HCEC 1CT (cell line): ENCODE measurements around the gene RBM20.
"Not testable (repeated sequence)": the region's sequence is repeated elsewhere in the genome, so short reads cannot be mapped to it uniquely, and the experiment has no call there.

Source experiments
- DNase-seq: peaks from one replicate; pipeline ENCODE4 v3.0.0-alpha.2; 2017

Gene RBM20

GRCh38 chr10:110649347-110650264 is 5.5 kb downstream of the RBM20 start:
- DNase-seq, result no peak

- DNase-seq, result no peak
Measured at GRCh38 chr10:110650265-110650668, 6.1 kb downstream of the RBM20 start.

- DNase-seq, result peak; percentile 39
Measured at GRCh38 chr10:110651044-110651958, 7.2 kb downstream of the RBM20 start.

- no peak for DNase-seq
Measured at GRCh38 chr10:110652475-110653118, 8.5 kb downstream of the RBM20 start.

GRCh38 chr10:110655320-110655719 is 11.2 kb downstream of the RBM20 start:
- DNase-seq, result no peak

GRCh38 chr10:110656612-110657011 is 12.5 kb downstream of the RBM20 start:
- no peak for DNase-seq

- no peak for DNase-seq
Measured at GRCh38 chr10:110657973-110658691, 14.0 kb downstream of the RBM20 start.

- no peak for DNase-seq
Measured at GRCh38 chr10:110659558-110659957, 15.4 kb downstream of the RBM20 start.

- not testable (repeated sequence) for DNase-seq
Measured at GRCh38 chr10:110660289-110660688, 16.2 kb downstream of the RBM20 start.

- no peak for DNase-seq
Measured at GRCh38 chr10:110661292-110661691, 17.2 kb downstream of the RBM20 start.

GRCh38 chr10:110664483-110665420 is 20.6 kb downstream of the RBM20 start:
- peak; percentile 93 for DNase-seq

GRCh38 chr10:110666259-110666658 is 22.1 kb downstream of the RBM20 start:
- not testable (repeated sequence) for DNase-seq

- DNase-seq, result no peak
Measured at GRCh38 chr10:110666673-110667072, 22.5 kb downstream of the RBM20 start.

- DNase-seq, result no peak
Measured at GRCh38 chr10:110667620-110668343, 23.6 kb downstream of the RBM20 start.

- no peak for DNase-seq
Measured at GRCh38 chr10:110668443-110668842, 24.3 kb downstream of the RBM20 start.

GRCh38 chr10:110670335-110670734 is 26.2 kb downstream of the RBM20 start:
- DNase-seq, result no peak

GRCh38 chr10:110671788-110672579 is 27.8 kb downstream of the RBM20 start:
- DNase-seq, result peak; percentile 77

- DNase-seq, result no peak
Measured at GRCh38 chr10:110672580-110672919, 28.4 kb downstream of the RBM20 start.

- no peak for DNase-seq
Measured at GRCh38 chr10:110676016-110676415, 31.9 kb downstream of the RBM20 start.
